Colon (tissue), 2 donors: Measurements from ENCODE around the gene PAOX.

ENCODE experiments used
- FAIRE-seq: peaks from 2 replicates; lab custom pipeline; 2012; peaks lifted over from hg19 to GRCh38; lab: Jason Lieb, UNC
- donor health status: control.
- donor health status: control.

The PAOX gene

DNA sequence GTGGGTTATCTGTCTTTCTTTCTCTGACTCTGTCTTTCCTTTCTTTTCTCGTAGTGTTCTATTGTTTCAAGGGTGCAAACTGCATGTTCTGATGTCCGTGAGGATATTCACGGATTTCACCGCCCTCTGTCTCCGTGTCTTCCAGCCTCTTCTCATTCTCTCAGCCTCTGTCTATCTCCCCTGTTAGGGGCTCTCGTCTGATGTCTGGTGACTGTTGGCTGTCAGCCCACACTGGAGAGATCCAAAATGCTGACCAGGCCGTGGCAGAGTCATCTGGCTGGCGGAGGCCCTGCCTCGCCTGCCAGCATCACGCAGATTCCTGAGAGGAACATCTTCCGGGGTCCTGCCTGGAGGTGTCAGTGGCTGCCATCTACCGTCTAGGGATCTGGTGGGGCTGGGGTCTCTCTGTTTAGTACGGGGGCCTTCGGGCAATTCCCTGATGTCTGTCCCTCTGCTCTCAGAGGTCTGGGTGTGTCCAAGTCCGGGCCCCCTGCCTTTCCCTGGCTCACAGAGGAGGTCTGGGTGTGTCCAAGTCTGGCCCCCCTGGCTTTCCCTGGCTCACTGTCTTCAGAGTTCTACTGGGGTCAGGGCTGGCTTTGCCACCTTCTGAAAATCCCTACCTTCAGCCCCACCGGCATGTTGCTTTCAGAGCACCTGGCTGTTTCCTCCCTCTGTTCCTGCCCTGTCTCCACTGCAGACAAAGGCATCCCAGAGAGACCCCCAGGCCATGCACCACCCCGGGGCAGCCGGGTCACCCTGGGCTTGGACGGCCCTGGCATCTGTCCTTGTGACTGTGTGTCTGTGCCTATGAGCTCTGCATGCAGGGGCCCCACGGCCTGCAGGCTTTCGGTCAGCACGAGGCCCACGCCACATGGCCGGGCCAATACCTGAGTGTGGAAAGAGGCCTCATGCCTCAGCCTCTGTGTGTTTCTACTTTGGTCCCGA lies 60.7 kb downstream of the PAOX start:
- no peak for FAIRE-seq

DNA sequence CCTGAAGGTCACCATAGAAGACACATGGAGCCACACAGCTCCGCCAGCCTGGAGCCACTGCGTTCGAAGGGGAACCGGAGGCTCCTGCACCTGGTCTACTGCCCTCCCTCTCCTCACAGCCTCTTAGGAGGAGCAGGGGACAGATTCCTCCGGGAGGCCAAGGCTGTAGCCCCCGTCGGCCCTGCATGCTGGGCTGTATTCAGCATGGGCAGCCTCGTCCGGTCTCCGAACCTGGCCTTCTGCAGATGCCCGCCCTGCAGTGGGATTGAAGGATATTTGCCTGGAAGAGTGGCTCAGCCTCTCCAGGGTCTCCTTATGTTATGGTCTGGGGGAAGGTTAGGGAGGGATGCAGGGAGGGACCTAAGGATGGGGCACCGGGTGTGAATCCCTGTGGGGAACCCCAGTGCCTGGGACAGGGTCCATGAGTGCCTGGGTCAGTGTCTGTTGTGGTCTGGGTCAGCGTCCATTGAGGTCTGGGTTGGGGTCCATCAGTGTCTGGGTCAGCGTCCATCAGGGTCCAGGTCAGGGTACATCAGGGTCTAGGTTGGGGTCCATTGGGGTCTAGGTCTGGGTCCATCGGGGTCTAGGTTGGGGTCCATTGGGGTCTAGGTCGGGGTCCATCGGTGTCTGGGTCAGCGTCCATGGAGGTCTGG lies 61.7 kb downstream of the PAOX start:
- no peak for FAIRE-seq
